Suprapubic skin (tissue), 3 donors: ENCODE data around the gene ZBTB20.

Experiments
- EP300 ChIP-seq: sonication (generic); formaldehyde crosslinking; IDR thresholded peaks from one replicate; pipeline ENCODE4 v1.6.1; 2017; ENCODE audit warnings: antibody characterized with exemption
- POLR2A ChIP-seq, 2 donors: fragments of 450-650 bp; IDR thresholded peaks; one replicate each; pipeline ENCODE4 v1.6.1; 2017; ENCODE audit warnings: antibody characterized with exemption in 2 of 2, mild to moderate bottlenecking in 2 of 2, moderate library complexity in 2 of 2
- TF ChIP-seq, protein P1 (sequence below), 2 donors: fragments of 200-600 bp in 1 of 2; fragments of 450-650 bp in 1 of 2; sonication (generic) in 1 of 2; IDR thresholded peaks; one replicate each; pipeline ENCODE4 v1.5.1; 2016 to 2019; ENCODE audit warnings: antibody characterized with exemption in 2 of 2, mild to moderate bottlenecking in 1 of 2, moderate library complexity in 1 of 2

- TF ChIP-seq, protein P1, sequence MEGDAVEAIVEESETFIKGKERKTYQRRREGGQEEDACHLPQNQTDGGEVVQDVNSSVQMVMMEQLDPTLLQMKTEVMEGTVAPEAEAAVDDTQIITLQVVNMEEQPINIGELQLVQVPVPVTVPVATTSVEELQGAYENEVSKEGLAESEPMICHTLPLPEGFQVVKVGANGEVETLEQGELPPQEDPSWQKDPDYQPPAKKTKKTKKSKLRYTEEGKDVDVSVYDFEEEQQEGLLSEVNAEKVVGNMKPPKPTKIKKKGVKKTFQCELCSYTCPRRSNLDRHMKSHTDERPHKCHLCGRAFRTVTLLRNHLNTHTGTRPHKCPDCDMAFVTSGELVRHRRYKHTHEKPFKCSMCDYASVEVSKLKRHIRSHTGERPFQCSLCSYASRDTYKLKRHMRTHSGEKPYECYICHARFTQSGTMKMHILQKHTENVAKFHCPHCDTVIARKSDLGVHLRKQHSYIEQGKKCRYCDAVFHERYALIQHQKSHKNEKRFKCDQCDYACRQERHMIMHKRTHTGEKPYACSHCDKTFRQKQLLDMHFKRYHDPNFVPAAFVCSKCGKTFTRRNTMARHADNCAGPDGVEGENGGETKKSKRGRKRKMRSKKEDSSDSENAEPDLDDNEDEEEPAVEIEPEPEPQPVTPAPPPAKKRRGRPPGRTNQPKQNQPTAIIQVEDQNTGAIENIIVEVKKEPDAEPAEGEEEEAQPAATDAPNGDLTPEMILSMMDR (IDR thresholded peaks at IDR 0.05): no peak
- TF ChIP-seq EP300: no peak
- no peak for TF ChIP-seq POLR2A (IDR thresholded peaks at IDR 0.05)
Measured at GRCh38 chr3:114831861-114832260, 315.2 kb downstream of the ZBTB20 start.
